Activated naive CD8-positive, alpha-beta T cell treated with anti-CD3 and anti-CD28 coated beads, Interleukin-2, amount 50 U/mL, for 16 hours (primary cell): ENCODE data around the gene C9.
"Not testable (repeated sequence)": the region's sequence is repeated elsewhere in the genome, so short reads cannot be mapped to it uniquely, and the experiment has no call there.

Experiments used
- DNase-seq: peaks from one replicate; pipeline ENCODE4 v3.0.0-alpha.2; 2020; ENCODE audit warnings: low read depth, low spot score

The C9 gene

DNA sequence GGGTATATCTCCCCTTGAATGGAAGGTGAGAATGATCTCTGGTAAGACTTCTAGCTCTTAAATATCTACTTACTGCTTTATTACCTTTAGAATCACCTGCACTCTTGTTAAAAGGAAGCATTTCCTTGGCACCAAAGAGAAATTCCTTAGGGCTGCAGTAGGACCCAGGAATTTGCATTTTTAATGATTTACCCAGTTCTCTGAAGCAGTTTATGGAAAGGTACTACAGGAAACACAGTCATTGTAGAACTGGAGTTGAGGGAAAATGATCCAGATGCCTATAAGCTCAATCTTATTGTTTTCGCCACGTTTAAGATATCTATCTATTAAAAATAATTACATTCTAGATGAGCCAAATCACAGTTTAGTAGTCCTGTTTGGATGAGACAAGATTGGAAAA, 9.5 kb upstream of the C9 start:
- DNase-seq: no peak

GRCh38 chr5:39371367-39371635, 7.0 kb upstream of the C9 start:
- DNase-seq: no peak

DNA sequence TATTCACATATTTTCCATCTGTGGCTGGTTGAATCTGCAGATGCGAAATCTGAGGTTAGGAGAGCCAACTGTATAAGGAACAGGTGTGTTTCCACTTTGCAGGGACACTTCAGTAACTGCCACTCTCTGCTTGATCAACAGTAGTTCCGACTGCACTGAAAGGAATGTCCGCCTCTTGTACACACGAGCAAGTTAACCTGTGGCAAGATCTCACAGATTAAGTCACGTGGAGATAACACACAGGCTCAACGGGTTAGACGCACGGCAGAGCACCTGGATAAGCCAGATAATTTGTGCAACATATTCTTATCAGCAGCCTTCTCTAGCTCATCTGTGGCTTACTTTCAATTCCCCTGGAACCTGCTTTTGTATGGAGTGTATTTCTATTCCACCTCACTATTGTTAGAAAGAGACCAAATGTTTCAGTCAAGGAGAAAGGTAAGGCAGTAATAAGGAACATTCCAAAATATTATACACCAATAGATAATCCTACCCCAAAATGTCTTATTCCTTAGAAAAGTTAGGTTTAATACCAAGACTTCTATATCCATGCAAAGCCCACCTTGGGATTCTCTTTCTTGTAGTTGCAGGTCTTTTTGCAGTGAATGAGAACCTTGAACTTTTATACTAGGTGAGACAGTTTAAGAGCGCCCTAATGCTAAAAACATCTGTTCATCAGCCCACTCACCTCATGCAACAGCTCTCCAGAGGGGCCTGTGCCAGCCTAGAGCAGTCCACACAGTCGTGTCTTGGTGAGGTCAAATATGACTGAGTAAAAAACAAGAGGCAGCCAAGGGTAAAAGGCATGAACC, 6.5 kb upstream of the C9 start:
- DNase-seq: no peak

DNA sequence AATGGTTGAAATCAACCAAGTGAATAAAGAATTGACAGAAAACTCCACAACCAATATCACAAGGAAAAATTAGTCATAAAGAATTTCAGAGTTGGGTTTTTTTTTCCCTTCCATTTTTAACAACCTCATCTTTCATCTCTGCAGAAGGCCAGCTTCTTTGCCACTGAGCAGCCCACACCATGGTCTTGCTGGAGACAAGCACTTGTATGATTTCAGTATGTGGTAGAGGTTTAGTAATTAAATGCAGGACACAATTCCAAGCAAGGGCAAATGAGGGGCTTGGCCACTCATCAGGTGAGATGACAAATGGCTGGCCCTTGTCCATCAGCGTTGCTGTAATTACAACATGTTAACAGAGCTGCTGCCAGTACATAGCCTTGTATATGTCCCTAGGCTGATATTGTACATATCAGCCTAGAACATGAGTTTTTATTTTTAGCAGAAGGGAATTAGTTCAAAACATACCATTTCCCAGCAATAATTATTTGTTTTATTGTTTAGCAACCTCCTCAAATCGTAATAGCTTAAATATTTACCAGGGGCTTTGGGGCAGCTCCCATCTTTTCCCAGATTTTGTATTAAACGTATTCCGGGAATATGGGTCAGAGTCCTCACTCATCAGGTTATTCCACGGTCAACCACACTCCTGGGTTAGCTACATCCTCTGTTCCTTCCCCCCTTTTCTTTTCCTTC, 5.0 kb upstream of the C9 start:
- no peak for DNase-seq

- no peak for DNase-seq
Observed at GRCh38 chr5:39368116-39368515, 3.8 kb upstream of the C9 start.

DNA sequence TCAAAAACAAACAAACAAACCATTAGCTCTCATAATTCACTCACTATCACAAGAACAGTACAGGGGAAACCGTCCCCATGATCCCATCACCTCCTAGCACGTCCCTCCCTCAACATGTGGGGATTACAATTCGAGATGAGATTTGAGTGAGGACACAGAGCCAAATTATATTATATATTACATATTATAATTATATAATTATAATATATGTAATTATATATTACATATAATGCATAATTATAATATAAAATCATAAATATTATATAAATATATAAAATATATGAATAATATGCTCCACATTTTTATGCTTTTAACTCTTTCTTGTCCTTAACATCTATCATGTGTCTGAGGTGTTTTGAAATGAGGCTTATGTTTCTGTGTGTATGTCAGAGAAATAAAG, 3.4 kb upstream of the C9 start:
- DNase-seq: no peak

DNA sequence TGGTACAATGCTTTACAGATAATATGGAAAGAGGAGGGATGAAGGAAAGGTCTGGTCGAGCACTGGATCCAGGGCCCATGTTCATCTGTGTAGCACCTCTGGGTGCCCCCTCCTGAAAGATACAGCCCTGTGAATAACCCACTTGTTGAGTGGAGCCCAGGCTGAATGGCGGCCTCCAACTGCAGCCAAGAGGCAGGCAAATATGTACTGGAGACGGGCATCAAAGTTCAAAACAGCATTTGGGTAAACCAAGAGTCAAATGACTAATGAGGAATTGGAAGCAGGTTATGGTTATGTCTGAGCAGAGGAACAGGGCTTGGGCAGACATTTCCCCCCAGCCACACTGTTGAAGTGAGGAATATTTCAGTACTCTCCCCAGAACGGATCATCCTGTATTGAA, 1.1 kb downstream of the C9 start:
- DNase-seq: no peak

GRCh38 chr5:39362646-39363045, 1.6 kb downstream of the C9 start:
- no peak for DNase-seq

GRCh38 chr5:39361306-39361705, 3.0 kb downstream of the C9 start:
- no peak for DNase-seq

DNA sequence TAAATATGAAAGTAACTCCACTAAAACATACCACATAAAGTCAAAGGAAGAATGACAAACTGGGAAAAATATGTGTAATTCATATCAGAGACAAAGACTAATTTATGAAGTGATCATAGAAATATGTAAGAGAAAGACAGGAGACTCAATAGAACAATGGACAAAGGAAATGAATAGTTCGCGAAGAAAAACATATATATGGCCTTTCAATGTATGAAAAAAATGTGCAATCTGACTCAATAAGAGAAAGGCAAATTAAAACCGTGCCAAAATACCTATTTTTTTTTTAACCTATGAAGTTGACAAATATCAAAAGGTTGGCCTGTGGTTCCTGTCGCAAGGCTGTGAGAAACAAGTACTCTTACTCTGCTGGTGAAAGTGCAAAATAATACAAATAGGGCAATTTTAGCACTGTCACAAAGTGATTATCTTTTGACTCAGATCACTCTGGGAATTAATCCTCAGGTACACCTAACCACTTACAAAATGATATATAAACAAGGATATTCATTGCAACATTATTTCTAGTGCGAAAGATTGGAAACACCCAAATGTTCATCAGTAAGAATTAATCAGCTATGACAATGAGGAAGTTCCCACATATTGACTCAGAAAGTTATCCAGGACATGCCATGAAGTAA, 3.7 kb downstream of the C9 start:
- no peak for DNase-seq

DNA sequence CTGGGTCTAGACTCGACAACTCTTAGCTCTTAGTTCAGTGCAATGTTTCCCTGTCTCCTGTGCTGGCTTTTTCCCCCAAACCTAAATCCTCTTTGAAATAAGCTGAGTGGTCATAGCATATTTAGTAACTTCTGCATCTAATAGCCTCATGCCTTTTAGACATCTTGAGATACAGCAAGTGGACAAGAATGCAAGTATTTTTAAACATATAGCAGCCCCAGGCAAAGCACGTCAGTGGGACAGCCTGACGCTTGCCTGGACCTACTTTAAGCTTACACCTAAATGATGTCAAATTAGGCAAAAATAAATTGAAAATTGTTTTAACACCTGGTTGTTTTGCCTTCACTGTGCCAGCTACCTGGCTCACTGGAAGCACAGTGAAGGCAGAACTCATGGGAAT, 8.0 kb downstream of the C9 start:
- no peak for DNase-seq

DNA sequence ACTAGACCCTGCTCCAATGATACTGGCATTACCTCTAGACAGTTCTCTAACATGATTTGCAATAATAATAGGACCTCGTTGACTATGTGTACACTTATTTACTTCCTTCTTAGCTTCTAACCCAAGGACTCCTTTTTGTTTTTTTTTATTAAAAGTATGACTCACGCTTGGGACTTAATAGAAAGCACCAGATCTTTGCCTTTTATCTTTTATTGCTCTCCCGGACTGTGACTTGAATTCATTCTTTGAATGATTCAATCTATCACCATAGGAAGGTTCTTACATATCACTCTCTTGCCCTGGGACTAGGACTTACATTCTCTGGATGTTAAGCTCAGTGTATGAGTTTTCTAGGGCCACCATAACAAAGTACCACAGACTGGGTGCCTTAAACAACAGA, 9.0 kb downstream of the C9 start:
- DNase-seq: no peak

DNA sequence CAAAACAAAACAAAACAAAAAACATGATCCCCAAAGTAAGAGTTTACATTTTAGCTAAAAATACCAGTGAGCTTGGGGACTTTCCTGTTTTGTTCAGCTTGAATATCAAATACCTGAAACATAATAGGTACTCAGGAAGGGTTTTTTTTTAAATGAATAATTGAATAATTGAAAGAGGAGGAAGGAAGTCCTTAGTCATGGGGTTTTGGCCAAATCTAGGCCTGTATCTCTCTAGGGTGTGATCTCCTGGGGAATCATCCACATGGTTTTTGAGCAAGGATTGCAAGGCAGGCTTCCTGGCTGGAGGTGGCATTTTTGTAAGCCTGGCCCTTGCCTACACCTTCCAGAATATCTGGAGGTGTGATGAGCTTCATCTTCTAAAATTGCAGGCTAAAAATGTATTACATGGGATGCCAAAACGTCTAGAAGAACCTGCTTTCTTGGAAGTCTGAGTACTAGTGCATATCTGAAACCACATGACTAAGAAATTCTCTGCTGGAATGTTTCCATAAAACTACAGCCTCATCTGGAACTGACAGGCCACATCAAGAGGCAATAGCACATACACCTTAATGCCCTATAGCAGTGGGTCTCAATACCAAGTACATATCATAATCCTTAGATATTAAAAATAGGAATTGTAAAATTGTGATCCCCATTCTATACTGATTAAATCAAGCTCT, 10.4 kb downstream of the C9 start:
- DNase-seq: no peak

- DNase-seq: no peak
Observed at GRCh38 chr5:39352951-39353350, 11.3 kb downstream of the C9 start.

DNA sequence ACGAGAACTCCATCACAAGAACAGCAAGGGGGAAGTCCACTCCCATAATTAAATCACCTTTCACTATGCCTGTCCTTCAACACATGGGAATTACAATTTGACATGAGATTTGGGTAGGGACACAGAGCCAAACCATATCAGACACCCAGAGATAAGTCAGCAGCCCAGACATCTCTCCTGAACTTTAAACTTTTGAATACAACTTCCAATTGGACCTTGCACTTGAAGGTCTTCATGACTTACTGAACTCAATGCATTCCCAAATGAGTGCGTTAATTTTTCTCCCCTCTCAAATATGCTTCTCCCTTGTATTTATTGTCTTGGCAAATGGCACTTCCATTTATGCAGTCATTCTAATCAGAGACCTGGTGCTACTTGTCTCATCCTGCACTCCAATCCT, 12.1 kb downstream of the C9 start:
- no peak for DNase-seq

DNA sequence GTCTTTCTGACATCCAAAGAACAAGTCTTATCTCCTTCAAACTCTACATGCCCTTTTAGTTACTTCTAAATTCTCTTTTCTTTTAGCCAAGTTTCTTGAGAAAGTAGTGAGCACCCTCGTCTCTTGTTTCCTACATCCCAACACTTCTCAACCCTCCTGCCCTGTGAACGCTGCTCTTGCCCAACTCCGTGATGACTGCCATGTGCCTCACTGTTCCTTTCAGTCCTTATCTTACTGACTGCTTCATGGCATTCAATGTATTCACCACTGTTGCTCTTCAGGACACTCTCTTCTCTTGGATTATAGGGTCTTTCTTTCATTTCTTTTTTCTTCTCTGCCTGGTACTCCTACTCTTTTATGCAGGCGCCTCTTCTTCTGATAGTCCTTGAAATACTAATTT, 14.8 kb downstream of the C9 start:
- no peak for DNase-seq

DNA sequence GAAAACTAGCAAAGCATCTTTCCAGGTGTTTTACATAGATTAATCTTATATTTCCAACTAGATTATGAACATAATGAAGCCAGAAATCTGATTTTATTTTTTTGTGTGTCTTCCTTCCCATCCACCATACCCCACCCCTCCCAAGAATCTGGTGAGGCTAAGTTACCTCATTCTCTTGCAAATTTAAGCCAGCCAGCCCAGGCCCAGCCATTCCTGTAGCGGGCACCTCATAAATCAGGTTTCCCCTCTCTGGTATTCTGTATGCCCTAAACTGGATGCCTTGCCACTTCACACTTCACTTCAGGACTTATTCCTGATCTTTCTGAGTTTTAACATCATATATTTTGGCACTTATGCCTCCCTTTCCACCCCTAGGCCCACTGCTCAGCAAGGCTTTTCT, 21.8 kb downstream of the C9 start:
- DNase-seq: no peak

GRCh38 chr5:39341896-39342295, 22.4 kb downstream of the C9 start:
- no peak for DNase-seq

GRCh38 chr5:39340506-39340905, 23.8 kb downstream of the C9 start:
- no peak for DNase-seq

GRCh38 chr5:39337252-39337915, 26.9 kb downstream of the C9 start:
- DNase-seq: no peak

DNA sequence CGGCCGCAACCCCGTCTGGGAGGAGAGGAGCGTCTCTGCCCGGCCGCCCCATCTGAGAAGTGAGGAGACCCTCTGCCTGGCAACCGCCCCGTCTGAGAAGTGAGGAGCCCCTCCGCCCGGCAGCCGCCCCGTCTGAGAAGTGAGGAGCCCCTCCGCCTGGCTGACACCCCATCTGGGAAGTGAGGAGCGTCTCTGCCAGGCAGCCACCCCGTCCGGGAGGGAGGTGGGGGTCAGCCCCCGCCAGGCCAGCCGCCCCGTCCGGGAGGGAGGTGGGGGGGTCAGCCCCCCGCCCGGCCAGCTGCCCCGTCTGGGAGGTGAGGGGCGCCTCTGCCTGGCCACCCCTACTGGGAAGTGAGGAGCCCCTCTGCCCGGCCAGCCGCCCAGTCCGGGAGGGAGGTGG, 30.0 kb downstream of the C9 start:
- DNase-seq: not testable (repeated sequence)

GRCh38 chr5:39333104-39333503, 31.2 kb downstream of the C9 start:
- DNase-seq: no peak
